OCI-LY1 (cell line): Measurements from ENCODE around the gene RMI1.
"Not testable (repeated sequence)": the region's sequence is repeated elsewhere in the genome, so short reads cannot be mapped to it uniquely, and the experiment has no call there.

Experiments
- H2AFZ ChIP-seq: fragments of 200-600 bp; sonication (generic), shearing (Covaris generic); 2 replicates; pipeline ENCODE4 v1.6.0; 2014; ENCODE audit warnings: antibody characterized with exemption, mild to moderate bottlenecking, low read length
- H3F3A ChIP-seq: fragments of 200-600 bp; sonication (generic), shearing (Covaris generic); 2 replicates; pipeline ENCODE4 v1.6.0; 2014; ENCODE audit warnings: mild to moderate bottlenecking, antibody characterized with exemption, low read length, moderate library complexity; ENCODE audit not compliant: insufficient read depth
- H3K27ac ChIP-seq: fragments of 200-600 bp; sonication (generic); 2 replicates; pipeline ENCODE4 v1.5.1; 2014; ENCODE audit warnings: low read length, mixed run types, mild to moderate bottlenecking, low read depth; ENCODE audit not compliant: poor library complexity, severe bottlenecking
- H3K27me3 ChIP-seq: fragments of 200-600 bp; sonication (generic); 2 replicates; pipeline ENCODE4 v1.6.0; 2014; ENCODE audit warnings: antibody characterized with exemption, mild to moderate bottlenecking, low read length, moderate library complexity; ENCODE audit not compliant: insufficient read depth
- H3K36me3 ChIP-seq: fragments of 200-600 bp; sonication (generic); 2 replicates; pipeline ENCODE4 v1.6.1; 2014; ENCODE audit warnings: mild to moderate bottlenecking, antibody characterized with exemption, low read length, moderate library complexity, mixed read lengths; ENCODE audit not compliant: insufficient read depth
- H3K4me1 ChIP-seq: fragments of 200-600 bp; sonication (generic); 2 replicates; pipeline ENCODE4 v1.5.1; 2014; ENCODE audit warnings: mild to moderate bottlenecking, low read length, moderate library complexity; ENCODE audit not compliant: insufficient read depth, severe bottlenecking
- H3K4me2 ChIP-seq: fragments of 200-600 bp; sonication (generic), shearing (Covaris generic); 2 replicates; pipeline ENCODE4 v1.6.1; 2014; ENCODE audit warnings: low read length
- H3K4me3 ChIP-seq: fragments of 200-600 bp; sonication (generic); 2 replicates; pipeline ENCODE4 v1.5.1; 2014; ENCODE audit warnings: low read length, low read depth, mild to moderate bottlenecking, mixed read lengths; ENCODE audit not compliant: poor library complexity, severe bottlenecking
- H3K79me2 ChIP-seq: fragments of 200-600 bp; shearing (Covaris generic); 2 replicates; pipeline ENCODE4 v1.6.1; 2016; ENCODE audit warnings: mixed run types, low read length, mixed read lengths; ENCODE audit not compliant: insufficient read depth
- H3K9ac ChIP-seq: fragments of 200-600 bp; sonication (generic), shearing (Covaris generic); 2 replicates; pipeline ENCODE4 v1.6.1; 2014; ENCODE audit warnings: mild to moderate bottlenecking, low read length, mixed read lengths
- H3K9me2 ChIP-seq: fragments of 200-600 bp; sonication (generic), shearing (Covaris generic); 2 replicates; pipeline ENCODE4 v1.6.1; 2014; ENCODE audit warnings: low read depth, mild to moderate bottlenecking, low read length, mixed read lengths
- H3K9me3 ChIP-seq: fragments of 200-600 bp; shearing (Covaris generic); 2 replicates; pipeline ENCODE4 v1.6.1; 2014; ENCODE audit warnings: low read length, mixed read lengths
- H4K20me1 ChIP-seq: fragments of 200-600 bp; sonication (generic), shearing (Covaris generic); 2 replicates; pipeline ENCODE4 v1.6.0; 2016; ENCODE audit warnings: mild to moderate bottlenecking, low read length; ENCODE audit not compliant: insufficient read depth
- EZH2 ChIP-seq: fragments of 200-600 bp; sonication (generic), shearing (Covaris generic); IDR thresholded peaks from 2 replicates; pipeline ENCODE4 v1.8.0; 2017; ENCODE audit warnings: borderline replicate concordance, mixed run types, mild to moderate bottlenecking, antibody characterized with exemption, low read length, moderate library complexity, mixed read lengths
- TF ChIP-seq, protein P1 (sequence below): fragments of 200-600 bp; sonication (generic), shearing (Covaris generic); IDR thresholded peaks from 2 replicates; pipeline ENCODE4 v1.5.1; 2017; ENCODE audit warnings: mild to moderate bottlenecking, antibody characterized with exemption, low read length, moderate library complexity, mixed read lengths

RMI1 gene

DNA sequence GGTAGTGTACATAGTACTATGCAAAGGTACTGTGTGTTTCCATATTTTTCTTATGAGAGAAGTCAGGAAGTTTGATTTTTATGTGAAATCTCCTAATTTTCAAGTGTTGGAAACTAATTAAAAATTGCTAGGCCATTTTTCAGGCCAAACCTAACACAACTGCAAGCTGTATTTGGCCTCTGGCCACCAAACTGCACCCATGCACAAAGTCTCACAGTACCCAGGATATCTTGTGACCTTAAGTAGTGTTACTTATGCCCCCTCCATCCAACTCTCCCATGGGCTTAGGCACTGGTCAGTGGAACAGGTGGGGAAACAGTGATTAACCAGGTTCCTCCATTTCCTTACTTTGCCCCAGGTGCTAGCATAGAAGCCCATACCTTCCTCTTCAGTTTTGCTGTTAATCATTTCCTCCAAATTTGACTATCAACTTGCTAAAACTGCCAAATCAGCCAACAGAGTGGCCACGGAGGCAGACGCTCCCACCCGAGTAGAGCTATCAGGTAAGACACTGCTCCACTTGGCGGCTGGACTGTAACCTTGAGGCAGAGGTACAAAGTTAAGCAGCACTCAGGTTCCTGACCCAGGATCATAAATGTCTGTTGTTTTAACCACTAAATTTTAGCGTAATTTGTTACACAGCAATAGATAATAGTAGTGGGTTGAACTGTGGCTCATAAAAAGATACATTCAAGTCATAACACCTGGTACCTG lies 39.9 kb upstream of the RMI1 start:
- 0 out of 2 replicates have a peak, but pooled peaks cover 4% of the 10 kb centered on the region for H3F3A ChIP-seq
- no peak for TF ChIP-seq EZH2
- TF ChIP-seq, protein P1, sequence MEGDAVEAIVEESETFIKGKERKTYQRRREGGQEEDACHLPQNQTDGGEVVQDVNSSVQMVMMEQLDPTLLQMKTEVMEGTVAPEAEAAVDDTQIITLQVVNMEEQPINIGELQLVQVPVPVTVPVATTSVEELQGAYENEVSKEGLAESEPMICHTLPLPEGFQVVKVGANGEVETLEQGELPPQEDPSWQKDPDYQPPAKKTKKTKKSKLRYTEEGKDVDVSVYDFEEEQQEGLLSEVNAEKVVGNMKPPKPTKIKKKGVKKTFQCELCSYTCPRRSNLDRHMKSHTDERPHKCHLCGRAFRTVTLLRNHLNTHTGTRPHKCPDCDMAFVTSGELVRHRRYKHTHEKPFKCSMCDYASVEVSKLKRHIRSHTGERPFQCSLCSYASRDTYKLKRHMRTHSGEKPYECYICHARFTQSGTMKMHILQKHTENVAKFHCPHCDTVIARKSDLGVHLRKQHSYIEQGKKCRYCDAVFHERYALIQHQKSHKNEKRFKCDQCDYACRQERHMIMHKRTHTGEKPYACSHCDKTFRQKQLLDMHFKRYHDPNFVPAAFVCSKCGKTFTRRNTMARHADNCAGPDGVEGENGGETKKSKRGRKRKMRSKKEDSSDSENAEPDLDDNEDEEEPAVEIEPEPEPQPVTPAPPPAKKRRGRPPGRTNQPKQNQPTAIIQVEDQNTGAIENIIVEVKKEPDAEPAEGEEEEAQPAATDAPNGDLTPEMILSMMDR: no peak
- no peaks in the 10 kb centered on the region for H3K9me3 ChIP-seq
- no peak overlapping the region for H3K27ac ChIP-seq
- H4K20me1 ChIP-seq: no peaks in the 10 kb centered on the region
- no peaks in the 10 kb centered on the region for H3K79me2 ChIP-seq
- no peak overlapping the region for H3K4me3 ChIP-seq
- H3K9me2 ChIP-seq: no peaks in the 10 kb centered on the region
- no peaks in the 10 kb centered on the region for H3K4me1 ChIP-seq
- no peak overlapping the region for H3K9ac ChIP-seq
- H3K36me3 ChIP-seq: peaks cover 9% of the 10 kb centered on the region; the same call in 1 of the 2 replicates
- no peaks in the 10 kb centered on the region for H3K27me3 ChIP-seq
- H2AFZ ChIP-seq: no peak overlapping the region
- H3K4me2 ChIP-seq: no peak overlapping the region

DNA sequence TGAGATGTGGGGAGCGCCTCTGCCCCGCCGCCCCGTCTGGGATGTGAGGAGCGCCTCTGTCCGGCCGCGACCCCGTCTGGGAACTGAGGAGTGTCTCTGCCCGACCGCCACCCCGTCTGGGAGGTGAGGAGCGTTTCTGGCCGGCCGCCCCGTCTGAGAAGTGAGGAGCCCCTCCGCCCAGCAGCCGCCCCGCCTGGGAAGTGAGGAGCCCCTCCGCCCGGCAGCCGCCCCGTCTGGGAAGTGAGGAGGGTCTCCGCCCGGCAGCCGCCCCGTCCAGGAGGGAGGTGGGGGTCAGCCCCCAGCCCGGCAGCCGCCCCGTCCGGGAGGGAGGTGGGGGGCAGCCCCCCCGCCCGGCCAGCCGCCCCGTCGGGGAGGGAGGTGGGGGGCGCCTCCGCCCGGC lies 32.5 kb upstream of the RMI1 start:
- H3F3A ChIP-seq, H3K9me3 ChIP-seq, H2AFZ ChIP-seq, H3K9ac ChIP-seq, H3K4me3 ChIP-seq, H3K79me2 ChIP-seq, H3K4me1 ChIP-seq, H4K20me1 ChIP-seq, H3K27me3 ChIP-seq, H3K4me2 ChIP-seq, H3K27ac ChIP-seq, H3K9me2 ChIP-seq: not testable (repeated sequence)
- H3K36me3 ChIP-seq: peaks cover 15% of the 10 kb centered on the region

DNA sequence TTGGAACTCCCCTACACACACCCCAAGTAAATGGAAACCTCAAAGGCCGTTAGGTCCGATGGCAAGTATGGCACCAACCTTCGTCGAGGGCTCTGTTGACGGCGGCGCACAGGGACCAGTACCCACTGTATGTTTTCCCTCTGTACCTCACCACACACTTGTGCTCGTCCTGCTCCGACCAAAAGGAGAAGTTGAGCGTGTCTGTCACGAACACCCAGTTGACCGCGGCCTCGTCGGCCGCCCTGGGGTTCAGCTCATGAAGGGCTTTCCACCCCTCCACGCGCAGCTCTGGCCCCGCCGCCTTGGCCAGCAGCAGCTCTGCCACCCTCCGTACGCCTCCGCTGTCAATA lies 24.5 kb upstream of the RMI1 start:
- Histone ChIP-seq H3K4me2 (peak overlapping the region; percentile 76), H3K4me3 (peak overlapping the region; percentile 76), H3K9ac (peak overlapping the region; percentile 85), H3K79me2 (no peaks in the 10 kb centered on the region), H2AFZ (peak overlapping the region; percentile 42; the same call in 1 of the 2 replicates), H3K9me2 (no peaks in the 10 kb centered on the region), H3K36me3 (peaks cover 4% of the 10 kb centered on the region; the same call in 1 of the 2 replicates), H3F3A (no peaks in the 10 kb centered on the region), H3K9me3 (no peaks in the 10 kb centered on the region), H3K27ac (no peak overlapping the region), H3K27me3 (no peaks in the 10 kb centered on the region), H4K20me1 (no peaks in the 10 kb centered on the region), H3K4me1 (peaks cover 33% of the 10 kb centered on the region)
- TF ChIP-seq, protein P1: no peak
